B cell (primary cell): ENCODE data around the gene ALG1L2. TPM values are rescaled to one million over a fixed set of nuclear protein-coding genes. Genes with fewer than 3 reads are reported as not detected.
"Not testable (repeated sequence)": the region's sequence is repeated elsewhere in the genome, so short reads cannot be mapped to it uniquely, and the experiment has no call there.

Experiments used
- ATAC-seq: fragments of 200-7000 bp; cut with Tn5 transposase; one replicate; pipeline ENCODE4 v1.10.0; 2021; ENCODE audit warnings: low read depth, mild to moderate bottlenecking, moderate number of reproducible peaks, moderate library complexity
- CTCF ChIA-PET: fragments of 350-600 bp; sonication (Branson Sonifier 250); formaldehyde crosslinking; loops from one replicate; lab custom pipeline; 2021; ENCODE audit warnings: antibody characterized with exemption, inconsistent platforms; lab: Charles Lee
- POLR2A ChIA-PET: fragments of 350-600 bp; sonication (Branson Sonifier 250); formaldehyde crosslinking; loops from one replicate; lab custom pipeline; 2021; ENCODE audit warnings: antibody characterized with exemption; lab: Charles Lee
- DNase-seq: peaks from one replicate; pipeline ENCODE4 v3.0.0; 2013
- H2AFZ ChIP-seq: 2 replicates; pipeline ENCODE4 v1.6.1; 2012; ENCODE audit warnings: mild to moderate bottlenecking, low read depth, low read length; ENCODE audit not compliant: insufficient read depth, poor library complexity, severe bottlenecking
- H3K27ac ChIP-seq, 2 donors: 1 replicate in 1 of 2; 2 replicates in 1 of 2; pipeline ENCODE4 v1.5.1; 2012 to 2013; ENCODE audit warnings: low read length in 2 of 2, mild to moderate bottlenecking in 2 of 2, moderate library complexity in 1 of 2
- H3K27me3 ChIP-seq, 4 experiments: fragments of 200-600 bp in 1 of 4; sonication (generic) in 1 of 4; replicated peaks in 1 of 4; 1 replicate in 2 of 4; 2 replicates in 2 of 4; pipeline versions ENCODE4 v1.6.1 to v1.7.0; 2013 to 2016; ENCODE audit warnings: low read length in 3 of 4, mild to moderate bottlenecking in 2 of 4, mixed read lengths in 1 of 4, moderate library complexity in 1 of 4; ENCODE audit not compliant: insufficient read depth in 4 of 4, control insufficient read depth in 3 of 4; ENCODE audit errors: control extremely low read depth in 1 of 4
- H3K36me3 ChIP-seq, 2 experiments: replicated peaks in 1 of 2; 1 replicate in 1 of 2; 2 replicates in 1 of 2; pipeline versions ENCODE4 v1.6.1 to v1.7.1; 2013; ENCODE audit warnings: low read length in 1 of 2; ENCODE audit not compliant: insufficient read depth in 2 of 2, control insufficient read depth in 1 of 2; ENCODE audit errors: control extremely low read depth in 1 of 2, extremely low read depth in 1 of 2
- H3K4me1 ChIP-seq, 2 donors: fragments of 200-600 bp in 1 of 2; sonication (generic) in 1 of 2; 1 replicate in 1 of 2; 2 replicates in 1 of 2; pipeline versions ENCODE4 v1.5.1 to v1.6.1; 2013 to 2017; ENCODE audit warnings: low read length in 2 of 2; ENCODE audit not compliant: control insufficient read depth in 2 of 2, insufficient read depth in 2 of 2
- H3K4me2 ChIP-seq: replicated peaks from 2 replicates; pipeline ENCODE3; 2012; ENCODE audit warnings: mild to moderate bottlenecking, low read depth, low read length; ENCODE audit not compliant: poor library complexity, severe bottlenecking
- H3K4me3 ChIP-seq, 5 experiments: fragments of 200-600 bp in 1 of 5; sonication (generic) in 1 of 5; 1 replicate in 3 of 5; 2 replicates in 2 of 5; pipeline versions ENCODE4 v1.5.1 to v1.7.0; 2011 to 2016; ENCODE audit warnings: low read length in 4 of 5, mild to moderate bottlenecking in 4 of 5, low read depth in 2 of 5, control low read depth in 1 of 5, moderate library complexity in 1 of 5; ENCODE audit not compliant: insufficient read depth in 1 of 5; ENCODE audit errors: control extremely low read depth in 1 of 5, extremely low read depth in 1 of 5
- H3K79me2 ChIP-seq: fragments of 200-600 bp; sonication (generic); one replicate; pipeline ENCODE4 v1.6.0; 2016; ENCODE audit warnings: low read length; ENCODE audit not compliant: control insufficient read depth, insufficient read depth
- H3K9ac ChIP-seq: fragments of 200-600 bp; sonication (generic); 2 replicates; pipeline ENCODE4 v1.6.1; 2017; ENCODE audit warnings: mild to moderate bottlenecking, low read length, moderate library complexity
- H3K9me3 ChIP-seq, 3 donors: one replicate each; pipeline versions ENCODE4 v1.6.1 to v1.7.1; 2013; ENCODE audit warnings: low read length in 2 of 3; ENCODE audit not compliant: control insufficient read depth in 2 of 3, insufficient read depth in 1 of 3; ENCODE audit errors: control extremely low read depth in 1 of 3
- H4K20me1 ChIP-seq: 2 replicates; pipeline ENCODE4 v1.6.0; 2012; ENCODE audit warnings: mild to moderate bottlenecking, low read length; ENCODE audit not compliant: insufficient read depth, control insufficient read depth, poor library complexity, severe bottlenecking
- H3K27ac Mint-ChIP-seq: one replicate; pipeline ENCODE4 v1.8.0; 2021; ENCODE audit warnings: mixed read lengths
- H3K27me3 Mint-ChIP-seq: one replicate; pipeline ENCODE4 v1.8.0; 2021; ENCODE audit warnings: mixed read lengths
- H3K4me1 Mint-ChIP-seq: one replicate; pipeline ENCODE4 v1.8.0; 2021; ENCODE audit warnings: mixed read lengths
- H3K4me3 Mint-ChIP-seq: one replicate; pipeline ENCODE4 v1.8.0; 2021; ENCODE audit warnings: mixed read lengths
- H3K9me3 Mint-ChIP-seq: one replicate; pipeline ENCODE4 v1.8.0; 2022; ENCODE audit warnings: mixed read lengths; ENCODE audit not compliant: insufficient read depth
- EZH2 ChIP-seq: IDR thresholded peaks from 2 replicates; pipeline ENCODE4 v1.6.1; 2012; ENCODE audit warnings: borderline replicate concordance, low read depth, mild to moderate bottlenecking, moderate library complexity, low read length; ENCODE audit not compliant: insufficient read depth, poor library complexity, severe bottlenecking
- WGBS: methylation state at CpG from one replicate; pipeline ENCODE4 v1.1.5; 2013; ENCODE audit warnings: missing lambda C conversion rate; ENCODE audit not compliant: insufficient coverage; 5-methylcytosine and 5-hydroxymethylcytosine counted together
- intact Hi-C: fragments of 100-400 bp; cut with micrococcal nuclease; formaldehyde crosslinking; loops from one replicate; pipeline ENCODE4 v1.10.0; 2022
- polyA plus RNA-seq: library from polyadenylated mRNA; depleted of rRNA; stranded (reverse); fragments of >200 nt; gene quantifications from 2 replicates; pipeline ENCODE4 v1.2.3, GENCODE V29; 2012
- total RNA-seq, 2 donors: library from RNA; stranded (reverse); fragments of 120-200 nt in 1 of 2; gene quantifications; 1 replicate in 1 of 2; 2 replicates in 1 of 2; pipeline versions ENCODE4 v1.2.3 to v1.2.4, GENCODE V29; 2013 to 2022
- TF ChIP-seq, protein P1 (sequence below): fragments of 200-600 bp; IDR thresholded peaks from one replicate; pipeline ENCODE4 v1.8.0; 2022; ENCODE audit warnings: antibody characterized with exemption, mild to moderate bottlenecking

The ALG1L2 gene
- total and polyA plus RNA-seq, 2 donors (not counting 1 experiment from before 2014, with no cell fraction given) = 8.8 TPM; not detected in 1

DNA sequence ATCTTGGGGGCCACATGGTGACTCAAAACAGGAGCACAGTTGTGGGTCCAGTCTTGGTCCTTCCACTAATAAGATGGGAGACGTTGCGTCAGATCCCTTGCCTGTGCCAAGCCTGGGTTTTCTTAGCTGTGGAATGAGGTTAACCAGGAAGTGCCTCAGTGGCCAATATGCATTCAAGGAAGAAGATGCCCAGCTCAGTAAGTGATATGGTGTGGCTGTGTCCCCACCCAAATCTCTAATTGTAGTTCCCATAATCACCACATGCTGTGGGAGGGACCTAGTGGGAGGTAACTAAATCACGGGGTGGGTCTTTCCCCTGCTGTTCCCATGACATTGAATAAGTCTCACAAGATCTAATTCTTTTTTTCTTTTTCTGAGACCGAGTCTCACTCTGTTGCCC, 6.4 kb downstream of the ALG1L2 start:
- H3K4me3 Mint-ChIP-seq = no peak overlapping the region
- no peaks in the 10 kb centered on the region for H3K27me3 Mint-ChIP-seq
- Histone ChIP-seq H3K4me2 (no peak overlapping the region), H3K4me3 (no peak overlapping the region), H2AFZ (no peak overlapping the region), H3K9me3 (peaks cover 0 to 3% (median 0%) of the 10 kb centered on the region in 3 donors), H3K9ac (no peak overlapping the region), H3K36me3 (no peaks in the 10 kb centered on the region), H3K27me3 (no peaks in the 10 kb centered on the region), H3K79me2 (no peaks in the 10 kb centered on the region), H4K20me1 (no peaks in the 10 kb centered on the region), H3K4me1 (peaks cover 0 to under 1% of the 10 kb centered on the region in 2 donors), H3K27ac (no peak overlapping the region)
- ATAC-seq (no peak), DNase-seq (no peak)
- peaks cover 1% of the 10 kb centered on the region for H3K4me1 Mint-ChIP-seq
- CTCF ChIA-PET = no interaction called here
- intact Hi-C loops = no loop called here
- POLR2A ChIA-PET = no interaction called here
- WGBS = 100% methylated on average over 3 of the region's 4 CpGs
- H3K27ac Mint-ChIP-seq = no peak overlapping the region
- H3K9me3 Mint-ChIP-seq = no peaks in the 10 kb centered on the region
- TF ChIP-seq EZH2 = no peak
- TF ChIP-seq, protein P1, sequence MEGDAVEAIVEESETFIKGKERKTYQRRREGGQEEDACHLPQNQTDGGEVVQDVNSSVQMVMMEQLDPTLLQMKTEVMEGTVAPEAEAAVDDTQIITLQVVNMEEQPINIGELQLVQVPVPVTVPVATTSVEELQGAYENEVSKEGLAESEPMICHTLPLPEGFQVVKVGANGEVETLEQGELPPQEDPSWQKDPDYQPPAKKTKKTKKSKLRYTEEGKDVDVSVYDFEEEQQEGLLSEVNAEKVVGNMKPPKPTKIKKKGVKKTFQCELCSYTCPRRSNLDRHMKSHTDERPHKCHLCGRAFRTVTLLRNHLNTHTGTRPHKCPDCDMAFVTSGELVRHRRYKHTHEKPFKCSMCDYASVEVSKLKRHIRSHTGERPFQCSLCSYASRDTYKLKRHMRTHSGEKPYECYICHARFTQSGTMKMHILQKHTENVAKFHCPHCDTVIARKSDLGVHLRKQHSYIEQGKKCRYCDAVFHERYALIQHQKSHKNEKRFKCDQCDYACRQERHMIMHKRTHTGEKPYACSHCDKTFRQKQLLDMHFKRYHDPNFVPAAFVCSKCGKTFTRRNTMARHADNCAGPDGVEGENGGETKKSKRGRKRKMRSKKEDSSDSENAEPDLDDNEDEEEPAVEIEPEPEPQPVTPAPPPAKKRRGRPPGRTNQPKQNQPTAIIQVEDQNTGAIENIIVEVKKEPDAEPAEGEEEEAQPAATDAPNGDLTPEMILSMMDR = no peak

DNA sequence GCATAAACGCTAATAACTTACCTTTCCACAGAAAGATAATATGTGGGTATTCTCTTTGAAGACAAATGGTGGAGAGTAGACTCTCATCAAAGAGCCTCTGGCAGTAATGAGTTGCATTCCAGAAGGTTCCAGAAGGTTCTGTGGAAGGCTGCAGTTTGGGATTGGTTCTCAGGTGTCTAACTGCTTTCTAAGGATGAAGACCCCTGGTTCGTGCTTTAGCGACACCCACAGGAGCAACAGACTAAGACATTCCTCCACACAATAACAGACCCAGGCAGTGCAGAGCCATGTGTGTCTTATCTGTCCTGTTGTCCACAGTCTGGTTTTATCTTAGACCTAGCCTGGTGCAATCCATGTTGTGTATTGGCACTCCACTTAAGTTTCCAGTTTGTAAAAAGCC, 9.1 kb downstream of the ALG1L2 start:
- H3K9me3 ChIP-seq, H3K79me2 ChIP-seq, H3K36me3 ChIP-seq, H3K27ac ChIP-seq, DNase-seq, H3K4me3 ChIP-seq, H2AFZ ChIP-seq, H3K27ac Mint-ChIP-seq, H3K27me3 Mint-ChIP-seq, H3K27me3 ChIP-seq, H4K20me1 ChIP-seq, CTCF ChIA-PET, H3K9ac ChIP-seq, H3K4me3 Mint-ChIP-seq, POLR2A ChIA-PET, ATAC-seq, H3K9me3 Mint-ChIP-seq, H3K4me2 ChIP-seq: not testable (repeated sequence)
- H3K4me1 ChIP-seq = peaks cover 11 to 20% of the 10 kb centered on the region in 2 donors
- intact Hi-C loops = loop anchor here (5.0 kb wide), 1 partner anchor 63 kb away; no protein-coding TSS in a partner anchor
- H3K4me1 Mint-ChIP-seq = peaks cover 22% of the 10 kb centered on the region
- no CpG with 5 or more reads among the region's 3 CpGs for WGBS
